NCI-H526 (cell line): Measurements from ENCODE around the gene TPSAB1.
"Not testable (repeated sequence)": the region's sequence is repeated elsewhere in the genome, so short reads cannot be mapped to it uniquely, and the experiment has no call there.

Experiments used
- DNase-seq, 2 experiments: peaks; one replicate each; lab custom pipeline; 2025; lab: John Stamatoyannopoulos, UW

Gene TPSAB1

GRCh38 chr16:1265090-1265630 lies 24.7 kb downstream of the TPSAB1 start:
- DNase-seq: no peak

GRCh38 chr16:1265826-1266225 lies 25.3 kb downstream of the TPSAB1 start:
- no peak for DNase-seq

- DNase-seq: not testable (repeated sequence)
Measured at GRCh38 chr16:1269418-1269817, 28.9 kb downstream of the TPSAB1 start.

- no peak for DNase-seq
Measured at GRCh38 chr16:1271380-1271723, 30.8 kb downstream of the TPSAB1 start.

- DNase-seq: not testable (repeated sequence)
Measured at GRCh38 chr16:1271724-1272413, 31.4 kb downstream of the TPSAB1 start.

- no peak for DNase-seq
Measured at GRCh38 chr16:1272453-1273198, 32.1 kb downstream of the TPSAB1 start.

- DNase-seq: no peak
Measured at GRCh38 chr16:1273816-1274215, 33.3 kb downstream of the TPSAB1 start.

- no peak for DNase-seq
Measured at GRCh38 chr16:1274767-1275166, 34.3 kb downstream of the TPSAB1 start.

- DNase-seq: no peak
Measured at GRCh38 chr16:1275791-1276579, 35.5 kb downstream of the TPSAB1 start.

- DNase-seq: no peak
Measured at GRCh38 chr16:1276580-1276878, 36.0 kb downstream of the TPSAB1 start.

- no peak for DNase-seq
Measured at GRCh38 chr16:1277151-1277598, 36.7 kb downstream of the TPSAB1 start.

- no peak for DNase-seq
Measured at GRCh38 chr16:1277617-1278282, 37.2 kb downstream of the TPSAB1 start.

- no peak for DNase-seq
Measured at GRCh38 chr16:1278477-1278876, 38.0 kb downstream of the TPSAB1 start.

GRCh38 chr16:1279081-1279944 lies 38.8 kb downstream of the TPSAB1 start:
- DNase-seq: no peak

- no peak for DNase-seq
Measured at GRCh38 chr16:1279945-1280589, 39.6 kb downstream of the TPSAB1 start.

GRCh38 chr16:1280783-1281182 lies 40.3 kb downstream of the TPSAB1 start:
- DNase-seq: no peak

- no peak for DNase-seq
Measured at GRCh38 chr16:1281517-1281916, 41.0 kb downstream of the TPSAB1 start.

- DNase-seq: no peak
Measured at GRCh38 chr16:1282324-1282973, 41.9 kb downstream of the TPSAB1 start.

GRCh38 chr16:1283296-1283695 lies 42.8 kb downstream of the TPSAB1 start:
- no peak for DNase-seq

GRCh38 chr16:1283996-1284616 lies 43.6 kb downstream of the TPSAB1 start:
- DNase-seq: no peak
